PFSK-1 (cell line): ENCODE results near the gene DLX4.

Experiments
- FOXP2 ChIP-seq: optimal IDR thresholded peaks from 2 replicates; pipeline ENCODE3; 2011; ENCODE audit warnings: borderline replicate concordance, control low read depth, inconsistent platforms; ENCODE audit not compliant: insufficient read depth; ENCODE audit errors: extremely low read length, extremely low read depth
- POLR2AphosphoS5 ChIP-seq: IDR thresholded peaks from 2 replicates; pipeline ENCODE4 v1.6.1; 2012; ENCODE audit warnings: low read depth, mild to moderate bottlenecking, control low read depth, low read length, moderate library complexity
- SIN3A ChIP-seq: IDR thresholded peaks from 2 replicates; pipeline ENCODE4 v1.6.1; 2012; ENCODE audit warnings: mild to moderate bottlenecking, low read length, moderate library complexity, borderline replicate concordance; ENCODE audit not compliant: insufficient read depth
- TAF1 ChIP-seq: IDR thresholded peaks from 2 replicates; pipeline ENCODE4 v1.6.1; 2012; ENCODE audit warnings: low read length, control low read depth, borderline replicate concordance; ENCODE audit not compliant: insufficient read depth
- TF ChIP-seq, protein P1 (sequence below), 2 experiments: IDR thresholded peaks; 2 replicates each; pipeline versions ENCODE4 v1.6.1 to v1.8.0; 2011 to 2012; ENCODE audit warnings: low read depth in 2 of 2, low read length in 2 of 2, control low read depth in 1 of 2, inconsistent platforms in 1 of 2, mild to moderate bottlenecking in 1 of 2, moderate library complexity in 1 of 2; ENCODE audit not compliant: insufficient read depth in 1 of 2

The DLX4 gene

DNA sequence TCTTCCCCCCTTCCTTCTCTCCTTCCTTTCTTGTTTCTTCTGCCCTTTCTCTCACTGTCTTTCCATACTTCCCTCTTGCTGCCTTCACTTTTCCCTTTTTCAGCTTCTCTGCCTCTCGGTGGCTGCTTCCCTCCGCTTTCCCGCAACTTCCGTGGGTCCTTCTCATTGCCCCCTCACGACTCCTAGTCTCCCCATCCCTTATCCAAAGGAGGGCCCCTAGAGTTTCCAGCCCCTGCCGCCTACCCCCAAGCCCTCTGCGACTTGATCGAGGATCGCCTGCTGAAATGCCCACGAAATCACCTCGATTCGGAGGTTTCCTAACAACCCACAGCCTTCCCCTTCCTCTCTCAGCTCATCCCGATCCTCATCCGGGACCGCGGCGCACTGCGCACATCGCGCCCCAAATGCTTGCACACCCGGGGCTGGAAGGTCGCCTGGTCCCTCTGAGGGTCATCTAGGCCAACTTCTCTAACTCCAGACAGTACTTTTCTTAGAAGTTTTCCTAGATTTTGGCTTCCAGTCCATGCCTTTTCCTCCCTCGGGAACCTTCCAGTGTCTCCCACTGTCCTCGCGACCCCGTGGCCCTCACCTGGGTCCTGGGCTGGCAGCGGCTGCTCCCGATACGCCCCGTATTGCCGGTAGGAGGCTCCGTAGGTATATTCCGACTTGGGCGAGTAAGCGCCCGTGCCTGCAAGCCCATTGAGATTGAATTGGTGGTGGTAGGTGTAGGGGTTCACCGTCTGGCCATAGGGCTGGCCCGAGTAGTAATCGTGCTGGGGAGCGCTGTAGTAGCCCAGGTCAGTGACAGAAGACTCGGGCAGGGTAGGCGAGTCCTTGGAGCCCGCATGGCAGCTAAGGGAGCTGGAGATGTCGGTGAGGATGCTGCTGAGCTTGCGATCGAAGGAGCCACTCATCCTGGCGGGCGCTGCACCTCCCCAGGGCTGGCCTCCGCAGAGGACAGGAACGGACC lies 25.4 kb downstream of the DLX4 start:
- TF ChIP-seq, protein P1, sequence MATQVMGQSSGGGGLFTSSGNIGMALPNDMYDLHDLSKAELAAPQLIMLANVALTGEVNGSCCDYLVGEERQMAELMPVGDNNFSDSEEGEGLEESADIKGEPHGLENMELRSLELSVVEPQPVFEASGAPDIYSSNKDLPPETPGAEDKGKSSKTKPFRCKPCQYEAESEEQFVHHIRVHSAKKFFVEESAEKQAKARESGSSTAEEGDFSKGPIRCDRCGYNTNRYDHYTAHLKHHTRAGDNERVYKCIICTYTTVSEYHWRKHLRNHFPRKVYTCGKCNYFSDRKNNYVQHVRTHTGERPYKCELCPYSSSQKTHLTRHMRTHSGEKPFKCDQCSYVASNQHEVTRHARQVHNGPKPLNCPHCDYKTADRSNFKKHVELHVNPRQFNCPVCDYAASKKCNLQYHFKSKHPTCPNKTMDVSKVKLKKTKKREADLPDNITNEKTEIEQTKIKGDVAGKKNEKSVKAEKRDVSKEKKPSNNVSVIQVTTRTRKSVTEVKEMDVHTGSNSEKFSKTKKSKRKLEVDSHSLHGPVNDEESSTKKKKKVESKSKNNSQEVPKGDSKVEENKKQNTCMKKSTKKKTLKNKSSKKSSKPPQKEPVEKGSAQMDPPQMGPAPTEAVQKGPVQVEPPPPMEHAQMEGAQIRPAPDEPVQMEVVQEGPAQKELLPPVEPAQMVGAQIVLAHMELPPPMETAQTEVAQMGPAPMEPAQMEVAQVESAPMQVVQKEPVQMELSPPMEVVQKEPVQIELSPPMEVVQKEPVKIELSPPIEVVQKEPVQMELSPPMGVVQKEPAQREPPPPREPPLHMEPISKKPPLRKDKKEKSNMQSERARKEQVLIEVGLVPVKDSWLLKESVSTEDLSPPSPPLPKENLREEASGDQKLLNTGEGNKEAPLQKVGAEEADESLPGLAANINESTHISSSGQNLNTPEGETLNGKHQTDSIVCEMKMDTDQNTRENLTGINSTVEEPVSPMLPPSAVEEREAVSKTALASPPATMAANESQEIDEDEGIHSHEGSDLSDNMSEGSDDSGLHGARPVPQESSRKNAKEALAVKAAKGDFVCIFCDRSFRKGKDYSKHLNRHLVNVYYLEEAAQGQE (IDR thresholded peaks at IDR 0.05; ENCODE audit: insufficient read depth in 1 of 2, low read depth in 2 of 2, low read length in 2 of 2) = no peak
- no peak for TF ChIP-seq POLR2AphosphoS5

DNA sequence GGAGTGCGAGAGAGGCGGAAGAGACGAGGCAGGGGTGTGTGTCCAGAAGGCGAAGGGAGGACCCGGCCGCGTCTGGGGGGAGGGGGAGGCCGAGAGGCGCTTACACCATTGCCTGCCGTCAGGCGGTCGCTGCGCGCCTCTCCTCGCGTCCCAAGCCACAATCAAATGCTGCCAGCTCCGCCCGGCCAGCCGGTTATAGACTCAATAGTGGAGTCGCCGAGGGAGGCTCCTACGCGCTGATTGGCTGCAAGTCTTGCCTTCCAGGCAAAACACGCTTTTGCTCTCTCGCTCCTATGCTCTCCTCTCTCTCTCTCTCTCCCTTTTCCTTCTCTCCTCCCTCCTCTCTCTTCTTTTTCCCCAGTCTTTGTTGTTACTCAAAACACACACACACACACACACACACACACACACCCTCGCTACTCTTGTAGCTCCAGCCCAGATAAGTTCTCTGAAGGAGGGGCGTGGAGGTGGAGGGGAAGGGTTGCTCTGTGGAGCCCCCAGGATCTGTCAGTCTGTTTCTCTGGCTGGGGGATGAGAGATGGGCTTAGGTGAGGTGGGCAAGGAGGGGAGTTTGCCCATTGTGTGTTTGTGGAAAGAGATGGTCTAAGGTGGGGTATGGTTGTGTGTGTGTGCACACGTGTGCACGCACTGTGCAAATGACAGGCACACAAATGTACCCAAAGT lies 26.2 kb downstream of the DLX4 start, which contains the start of gene DLX3:
Gene DLX3 (minus strand): TSS at position 170 of the 684 bp plus-strand sequence. CDS start 226 bp downstream, outside the sequence.
- TF ChIP-seq, protein P1 (IDR thresholded peaks at IDR 0.05; ENCODE audit: insufficient read depth in 1 of 2, low read depth in 2 of 2, low read length in 2 of 2) = no peak
- TF ChIP-seq SIN3A = no peak
- TF ChIP-seq TAF1 = no peak
- TF ChIP-seq FOXP2 = no peak
- TF ChIP-seq POLR2AphosphoS5 = no peak

DNA sequence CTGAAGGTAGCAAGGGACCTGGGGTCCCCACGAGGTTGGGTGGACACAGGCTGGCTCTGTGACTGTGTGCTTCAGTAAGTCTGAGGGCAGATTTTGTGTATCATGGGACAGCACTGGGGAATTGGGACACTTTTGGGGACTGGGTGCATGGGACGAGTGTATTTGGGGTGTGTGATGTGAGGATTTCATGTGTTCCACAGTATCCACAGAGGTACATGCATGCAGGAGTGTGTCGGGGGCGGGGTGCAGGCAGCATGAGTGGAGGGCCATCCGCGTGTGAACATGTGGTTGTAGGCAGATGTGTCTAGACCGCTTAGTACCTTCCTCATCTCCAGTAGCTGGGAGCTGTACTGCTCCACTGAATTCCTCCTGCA lies 27.1 kb downstream of the DLX4 start:
- TF ChIP-seq, protein P1 (IDR thresholded peaks at IDR 0.05; ENCODE audit: insufficient read depth in 1 of 2, low read depth in 2 of 2, low read length in 2 of 2) = no peak
- TF ChIP-seq FOXP2 = no peak
- TF ChIP-seq SIN3A = no peak
- no peak for TF ChIP-seq POLR2AphosphoS5
- TF ChIP-seq TAF1 = no peak

DNA sequence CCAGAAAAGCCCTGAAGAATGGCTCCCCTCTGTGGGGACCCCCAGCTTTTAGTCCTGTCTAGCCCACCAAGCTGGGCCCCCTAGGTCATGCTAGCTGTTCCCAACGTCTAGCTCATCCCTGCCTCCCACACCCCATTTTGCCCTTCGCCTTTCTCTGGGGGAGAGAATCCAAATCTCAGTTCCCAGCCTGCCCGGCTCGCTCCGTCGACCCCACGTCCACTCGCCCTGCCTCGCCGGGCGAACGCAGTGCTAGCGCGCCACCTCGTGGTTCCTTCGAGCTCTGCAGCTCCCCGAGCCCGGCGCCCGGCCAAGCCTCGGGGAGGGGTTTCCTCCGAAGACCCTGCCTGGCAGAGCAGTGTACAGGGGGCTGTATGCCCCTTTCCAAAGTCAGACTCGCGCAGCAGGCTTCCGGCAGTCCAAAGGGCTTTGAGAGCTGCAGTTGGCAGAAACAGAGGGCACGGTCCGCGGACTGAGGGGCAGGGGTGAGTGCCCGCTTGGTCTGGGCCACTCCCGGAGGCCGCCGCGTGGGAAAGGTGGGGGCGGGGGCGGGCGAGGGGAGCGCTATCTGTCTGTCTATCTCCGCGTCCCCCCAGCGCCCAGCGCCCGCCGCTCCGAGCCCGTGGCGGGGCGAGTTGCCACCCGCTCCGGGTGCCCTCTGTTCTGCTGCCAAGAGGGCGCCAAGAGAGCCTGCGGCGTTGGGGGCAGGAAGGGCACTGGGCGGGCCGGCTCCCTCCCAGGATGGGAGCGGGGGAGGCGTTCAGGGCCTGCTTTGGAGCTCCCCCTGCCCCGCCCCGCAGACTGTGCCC lies 27.7 kb downstream of the DLX4 start:
- TF ChIP-seq TAF1 (no peak), SIN3A (no peak), FOXP2 (peak; percentile 50), POLR2AphosphoS5 (no peak)
- TF ChIP-seq, protein P1 (IDR thresholded peaks at IDR 0.05; ENCODE audit: insufficient read depth in 1 of 2, low read depth in 2 of 2, low read length in 2 of 2) = no peak
